NCI-H2171 treated with DMSO at 0.1 percent for 48 hours (cell line): ENCODE results near the gene FGGY.
"Not testable (repeated sequence)": the region's sequence is repeated elsewhere in the genome, so short reads cannot be mapped to it uniquely, and the experiment has no call there.

Source experiments
- DNase-seq: peaks from one replicate; lab custom pipeline; 2025; lab: John Stamatoyannopoulos, UW

Gene FGGY

GRCh38 chr1:59639266-59639665, 342.4 kb downstream of the FGGY start:
- DNase-seq, result no peak

- DNase-seq, result no peak
Measured at GRCh38 chr1:59640851-59641250, 344.0 kb downstream of the FGGY start.

GRCh38 chr1:59641836-59642235, 344.9 kb downstream of the FGGY start:
- no peak for DNase-seq

GRCh38 chr1:59643526-59643925, 346.6 kb downstream of the FGGY start:
- no peak for DNase-seq

GRCh38 chr1:59645893-59646292, 349.0 kb downstream of the FGGY start:
- DNase-seq, result no peak

GRCh38 chr1:59653142-59653958, 356.5 kb downstream of the FGGY start:
- not testable (repeated sequence) for DNase-seq

GRCh38 chr1:59653968-59654367, 357.1 kb downstream of the FGGY start:
- DNase-seq, result no peak

- no peak for DNase-seq
Measured at GRCh38 chr1:59657873-59658465, 361.1 kb downstream of the FGGY start.

- peak; percentile 27 for DNase-seq
Measured at GRCh38 chr1:59664166-59664565, 367.3 kb downstream of the FGGY start.

- no peak for DNase-seq
Measured at GRCh38 chr1:59666106-59666505, 369.2 kb downstream of the FGGY start.

- DNase-seq, result no peak
Measured at GRCh38 chr1:59667020-59667419, 370.1 kb downstream of the FGGY start.

- DNase-seq, result no peak
Measured at GRCh38 chr1:59669752-59670312, 372.9 kb downstream of the FGGY start.

- DNase-seq, result no peak
Measured at GRCh38 chr1:59670662-59671061, 373.8 kb downstream of the FGGY start.

- no peak for DNase-seq
Measured at GRCh38 chr1:59671066-59671952, 374.4 kb downstream of the FGGY start.

- no peak for DNase-seq
Measured at GRCh38 chr1:59671953-59672305, 375.0 kb downstream of the FGGY start.

- DNase-seq, result no peak
Measured at GRCh38 chr1:59672851-59673572, 376.1 kb downstream of the FGGY start.

GRCh38 chr1:59673573-59674450, 376.9 kb downstream of the FGGY start:
- no peak for DNase-seq

- DNase-seq, result no peak
Measured at GRCh38 chr1:59674595-59674994, 377.7 kb downstream of the FGGY start.

GRCh38 chr1:59675936-59676335, 379.0 kb downstream of the FGGY start:
- DNase-seq, result no peak

- no peak for DNase-seq
Measured at GRCh38 chr1:59678040-59678439, 381.1 kb downstream of the FGGY start.
